Measurements from ENCODE around the gene RBBP8.

DNA sequence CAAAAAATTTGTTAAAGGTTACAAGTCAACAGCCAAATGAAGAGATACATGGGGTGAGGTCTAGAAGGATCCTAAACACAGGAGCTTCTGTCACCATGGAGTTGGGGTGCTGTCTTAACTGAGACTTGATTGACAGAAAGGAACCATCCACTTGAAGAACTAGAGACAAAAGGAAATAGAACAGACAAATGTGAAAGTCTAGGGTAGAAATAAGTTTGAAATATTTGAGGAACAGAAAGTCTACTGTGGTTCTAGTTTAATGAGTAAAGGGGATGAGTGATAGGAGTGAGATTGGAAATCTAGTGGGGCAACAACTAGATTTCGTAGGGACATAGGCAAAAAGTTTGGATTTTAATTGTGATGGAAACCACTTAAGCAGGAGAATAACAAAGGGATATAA is 18.7 kb downstream of the RBBP8 start:
- TF ChIP-seq, protein P1, sequence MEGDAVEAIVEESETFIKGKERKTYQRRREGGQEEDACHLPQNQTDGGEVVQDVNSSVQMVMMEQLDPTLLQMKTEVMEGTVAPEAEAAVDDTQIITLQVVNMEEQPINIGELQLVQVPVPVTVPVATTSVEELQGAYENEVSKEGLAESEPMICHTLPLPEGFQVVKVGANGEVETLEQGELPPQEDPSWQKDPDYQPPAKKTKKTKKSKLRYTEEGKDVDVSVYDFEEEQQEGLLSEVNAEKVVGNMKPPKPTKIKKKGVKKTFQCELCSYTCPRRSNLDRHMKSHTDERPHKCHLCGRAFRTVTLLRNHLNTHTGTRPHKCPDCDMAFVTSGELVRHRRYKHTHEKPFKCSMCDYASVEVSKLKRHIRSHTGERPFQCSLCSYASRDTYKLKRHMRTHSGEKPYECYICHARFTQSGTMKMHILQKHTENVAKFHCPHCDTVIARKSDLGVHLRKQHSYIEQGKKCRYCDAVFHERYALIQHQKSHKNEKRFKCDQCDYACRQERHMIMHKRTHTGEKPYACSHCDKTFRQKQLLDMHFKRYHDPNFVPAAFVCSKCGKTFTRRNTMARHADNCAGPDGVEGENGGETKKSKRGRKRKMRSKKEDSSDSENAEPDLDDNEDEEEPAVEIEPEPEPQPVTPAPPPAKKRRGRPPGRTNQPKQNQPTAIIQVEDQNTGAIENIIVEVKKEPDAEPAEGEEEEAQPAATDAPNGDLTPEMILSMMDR (IDR thresholded peaks at IDR 0.05): no peak
- TF ChIP-seq POLR2A (IDR thresholded peaks at IDR 0.05) (no peak), EP300 (IDR thresholded peaks at IDR 0.05) (no peak)

Measured in upper lobe of left lung (tissue), 4 donors.